Muscle layer of duodenum (tissue), 2 donors: ENCODE results near the gene OR5M10.
"Not testable (repeated sequence)": the region's sequence is repeated elsewhere in the genome, so short reads cannot be mapped to it uniquely, and the experiment has no call there.

ENCODE experiments used
- H3K27ac ChIP-seq: one replicate; pipeline ENCODE4 v1.7.0; 2013; ENCODE audit warnings: mild to moderate bottlenecking, low read length
- H3K27me3 ChIP-seq: one replicate; pipeline ENCODE4 v1.7.0; 2013; ENCODE audit warnings: low read depth, mild to moderate bottlenecking, control low read depth, low read length
- H3K36me3 ChIP-seq, 2 donors: one replicate each; pipeline ENCODE4 v1.7.0; 2013; ENCODE audit warnings: low read length in 2 of 2, control low read depth in 1 of 2, mild to moderate bottlenecking in 1 of 2; ENCODE audit not compliant: insufficient read depth in 2 of 2, control insufficient read depth in 1 of 2
- H3K4me1 ChIP-seq, 2 donors: one replicate each; pipeline ENCODE4 v1.7.0; 2013; ENCODE audit warnings: low read length in 2 of 2, mild to moderate bottlenecking in 2 of 2, control low read depth in 1 of 2, moderate library complexity in 1 of 2; ENCODE audit not compliant: insufficient read depth in 2 of 2, control insufficient read depth in 1 of 2
- H3K4me3 ChIP-seq, 2 donors: one replicate each; pipeline ENCODE4 v1.7.0; 2013; ENCODE audit warnings: low read length in 2 of 2, low read depth in 1 of 2, mild to moderate bottlenecking in 1 of 2
- H3K9me3 ChIP-seq, 2 donors: one replicate each; pipeline ENCODE4 v1.7.0; 2013; ENCODE audit warnings: low read length in 2 of 2, control low read depth in 1 of 2, mild to moderate bottlenecking in 1 of 2; ENCODE audit not compliant: control insufficient read depth in 1 of 2
- donor health status: healthy.

OR5M10 gene

DNA sequence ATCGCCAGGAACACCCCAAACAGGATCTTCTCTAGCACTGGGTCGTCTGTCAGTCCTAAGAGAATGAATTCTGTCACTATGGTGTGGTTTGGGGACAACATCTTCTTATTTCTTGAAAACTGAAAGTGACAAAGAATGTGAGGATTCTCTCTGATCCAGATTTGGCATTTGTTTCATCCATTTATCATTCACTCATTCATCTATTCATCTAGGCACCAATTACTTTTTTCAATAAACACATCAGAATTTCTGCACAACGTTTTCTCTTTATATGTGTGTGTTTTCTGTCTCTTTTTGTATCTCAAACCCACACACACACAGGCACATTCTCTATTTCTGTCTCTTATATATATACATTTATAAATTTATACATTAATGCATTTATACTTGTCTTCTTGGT lies at the start of gene OR5M10:
Gene OR5M10, minus strand, starts transcription at position 101 of the 400 bp plus-strand sequence. Its CDS starts 0 bp downstream, at position 101.
- no peaks in the 10 kb centered on the region for H3K27me3 ChIP-seq
- no peaks in the 10 kb centered on the region for H3K36me3 ChIP-seq
- no peak within 1 kb of the TSS for H3K27ac ChIP-seq
- no peaks in the 10 kb centered on the region for H3K4me1 ChIP-seq
- no peaks in the 10 kb centered on the region for H3K9me3 ChIP-seq
- H3K4me3 ChIP-seq: no peak within 1 kb of the TSS

- H3K27ac ChIP-seq: no peak overlapping the region
- H3K4me3 ChIP-seq: no peak overlapping the region
- no peaks in the 10 kb centered on the region for H3K27me3 ChIP-seq
- no peaks in the 10 kb centered on the region for H3K4me1 ChIP-seq
- no peaks in the 10 kb centered on the region for H3K36me3 ChIP-seq
- no peaks in the 10 kb centered on the region for H3K9me3 ChIP-seq
These were observed 48.4 kb upstream of the OR5M10 start for GRCh38 chr11:56625946-56626345.

GRCh38 chr11:56624661-56625110 lies 47.2 kb upstream of the OR5M10 start:
- Histone ChIP-seq H3K27me3 (no peaks in the 10 kb centered on the region), H3K4me1 (no peaks in the 10 kb centered on the region), H3K4me3 (no peak overlapping the region), H3K27ac (no peak overlapping the region), H3K36me3 (no peaks in the 10 kb centered on the region), H3K9me3 (no peaks in the 10 kb centered on the region)

GRCh38 chr11:56611174-56611573 lies 33.7 kb upstream of the OR5M10 start:
- Histone ChIP-seq H3K4me3 (no peak overlapping the region), H3K27ac (no peak overlapping the region), H3K9me3 (no peaks in the 10 kb centered on the region), H3K4me1 (no peaks in the 10 kb centered on the region), H3K36me3 (no peaks in the 10 kb centered on the region), H3K27me3 (no peaks in the 10 kb centered on the region)

DNA sequence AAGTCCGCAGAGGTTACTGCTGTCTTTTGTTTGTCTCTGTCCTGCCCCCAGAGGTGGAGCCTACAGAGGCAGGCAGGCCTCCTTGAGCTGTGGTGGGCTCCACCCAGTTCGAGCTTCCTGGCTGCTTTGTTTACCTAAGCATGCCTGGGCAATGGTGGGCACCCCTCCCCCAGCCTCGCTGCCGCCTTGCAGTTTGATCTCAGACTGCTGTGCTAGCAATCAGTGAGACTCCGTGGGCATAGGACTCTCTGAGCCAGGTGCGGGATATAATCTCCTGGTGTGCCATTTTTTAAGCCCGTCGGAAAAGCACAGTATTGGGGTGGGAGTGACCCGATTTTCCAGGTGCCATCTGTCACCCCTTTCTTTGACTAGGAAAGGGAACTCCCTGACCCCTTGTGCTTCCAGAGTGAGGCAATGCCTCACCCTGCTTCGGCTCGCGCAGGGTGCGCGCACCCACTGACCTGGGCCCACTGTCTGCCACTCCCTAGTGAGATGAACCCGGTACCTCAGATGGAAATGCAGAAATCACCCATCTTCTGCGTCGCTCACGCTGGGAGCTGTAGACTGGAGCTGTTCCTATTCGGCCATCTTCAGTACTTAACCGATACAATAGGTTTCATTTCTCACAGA lies 14.7 kb upstream of the OR5M10 start:
- not testable (repeated sequence) for H3K36me3 ChIP-seq, H3K27me3 ChIP-seq, H3K27ac ChIP-seq, H3K4me3 ChIP-seq, H3K9me3 ChIP-seq, H3K4me1 ChIP-seq

- Histone ChIP-seq H3K4me1 (no peaks in the 10 kb centered on the region), H3K9me3 (no peaks in the 10 kb centered on the region), H3K4me3 (no peak overlapping the region), H3K27ac (no peak overlapping the region), H3K27me3 (no peaks in the 10 kb centered on the region), H3K36me3 (no peaks in the 10 kb centered on the region)
These were observed 18.9 kb downstream of the OR5M10 start for GRCh38 chr11:56558574-56558973.

GRCh38 chr11:56554691-56555090 lies 22.8 kb downstream of the OR5M10 start:
- H3K9me3 ChIP-seq, H3K27ac ChIP-seq, H3K36me3 ChIP-seq, H3K27me3 ChIP-seq, H3K4me3 ChIP-seq, H3K4me1 ChIP-seq: not testable (repeated sequence)

- no peaks in the 10 kb centered on the region for H3K4me1 ChIP-seq
- H3K4me3 ChIP-seq: no peak overlapping the region
- no peaks in the 10 kb centered on the region for H3K36me3 ChIP-seq
- peaks cover 0 to 7% of the 10 kb centered on the region in 2 donors for H3K9me3 ChIP-seq
- no peak overlapping the region for H3K27ac ChIP-seq
- H3K27me3 ChIP-seq: no peaks in the 10 kb centered on the region
These were observed 32.0 kb downstream of the OR5M10 start for GRCh38 chr11:56545531-56545930.

DNA sequence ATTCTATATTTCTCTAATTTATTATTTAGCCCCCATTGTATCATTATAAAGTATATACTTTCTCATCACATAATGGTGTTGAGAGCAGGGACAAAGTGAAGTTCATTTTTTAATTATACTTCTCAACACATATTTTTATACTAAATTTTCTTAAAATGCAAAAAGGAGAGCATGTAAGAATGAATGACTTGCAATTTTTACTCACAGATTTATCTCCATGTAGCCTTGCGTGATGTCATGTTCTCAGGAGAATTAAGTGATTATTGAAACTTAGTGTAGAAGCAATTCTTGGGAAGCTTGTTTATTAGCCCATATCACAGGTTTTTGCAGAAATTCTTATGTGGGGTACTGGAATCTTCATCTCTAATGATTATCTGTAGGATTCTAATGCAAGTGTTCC lies 33.8 kb downstream of the OR5M10 start:
- no peak overlapping the region for H3K27ac ChIP-seq
- no peaks in the 10 kb centered on the region for H3K36me3 ChIP-seq
- no peaks in the 10 kb centered on the region for H3K4me1 ChIP-seq
- H3K27me3 ChIP-seq: no peaks in the 10 kb centered on the region
- peaks cover 0 to 7% of the 10 kb centered on the region in 2 donors for H3K9me3 ChIP-seq
- H3K4me3 ChIP-seq: no peak overlapping the region

DNA sequence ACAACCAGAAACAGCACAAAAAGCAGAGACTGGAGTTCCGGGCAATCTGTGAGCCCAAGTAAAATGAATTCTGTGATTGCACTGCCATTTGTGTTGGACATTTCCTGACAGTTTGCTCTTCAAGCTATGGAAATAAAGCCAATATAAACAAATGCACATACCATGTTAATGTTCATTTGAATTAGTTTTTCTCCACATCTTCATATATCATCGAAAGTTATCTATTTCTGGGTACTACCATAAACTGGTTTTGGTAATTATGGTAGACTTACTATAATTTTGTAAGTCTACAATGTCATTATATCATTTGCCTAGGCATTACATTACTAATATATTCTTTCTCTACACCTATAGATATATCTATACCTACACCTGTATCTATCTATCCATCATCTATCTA lies 34.4 kb downstream of the OR5M10 start, which contains the start of gene OR5M11:
Gene OR5M11, minus strand, starts transcription at position 101 of the 400 bp plus-strand sequence. Its CDS starts 0 bp downstream, at position 101.
- Histone ChIP-seq H3K4me3 (no peak within 1 kb of the TSS), H3K4me1 (no peaks in the 10 kb centered on the region), H3K27ac (no peak within 1 kb of the TSS), H3K36me3 (no peaks in the 10 kb centered on the region), H3K9me3 (peaks cover 0 to 7% of the 10 kb centered on the region in 2 donors), H3K27me3 (no peaks in the 10 kb centered on the region)

DNA sequence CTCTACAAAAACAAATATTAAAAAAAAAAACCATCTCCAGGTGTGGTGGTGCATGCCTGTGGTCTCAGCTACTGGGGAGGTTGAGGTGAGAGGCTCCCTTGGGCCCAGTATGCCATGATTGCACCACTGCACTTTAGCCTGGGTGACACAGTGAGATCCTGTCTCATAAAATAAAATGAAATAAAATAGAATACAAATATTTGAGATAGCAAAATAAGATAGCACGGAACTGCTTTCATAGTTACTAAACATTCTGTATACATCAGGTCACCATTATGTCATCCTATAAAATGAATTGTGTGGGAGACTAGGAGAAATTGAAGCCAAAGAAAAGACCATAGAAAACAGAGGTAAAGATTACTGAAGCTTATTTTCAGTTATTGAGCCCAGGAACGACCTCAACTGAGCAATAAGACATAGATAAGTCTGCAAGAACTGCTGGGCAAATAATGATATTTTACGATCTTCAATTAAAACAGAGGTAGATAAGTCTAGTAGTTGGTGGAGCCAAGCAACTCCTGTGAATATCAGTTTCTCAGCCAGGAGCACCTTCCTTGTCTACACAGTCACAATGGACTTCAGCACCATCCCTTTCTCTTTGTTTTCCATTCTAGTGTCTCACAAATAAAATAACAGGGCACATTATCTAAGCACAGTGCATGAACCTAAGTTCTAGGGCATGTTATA lies 44.3 kb downstream of the OR5M10 start:
- H3K4me3 ChIP-seq: no peak overlapping the region
- H3K27ac ChIP-seq: no peak overlapping the region
- H3K4me1 ChIP-seq: no peaks in the 10 kb centered on the region
- H3K9me3 ChIP-seq: no peaks in the 10 kb centered on the region
- H3K27me3 ChIP-seq: no peaks in the 10 kb centered on the region
- H3K36me3 ChIP-seq: no peaks in the 10 kb centered on the region
